H1 (cell line): ENCODE data around the gene TMEM132A. TPM values are rescaled to one million over a fixed set of nuclear protein-coding genes. Genes with fewer than 3 reads are reported as not detected.

Experiments used
- CTCF ChIA-PET: fragments of 300-600 bp; sonication (Branson Sonifier 250); formaldehyde crosslinking; loops from one replicate; lab custom pipeline; 2021; ENCODE audit not compliant: partially characterized antibody; lab: Charles Lee
- POLR2A ChIA-PET: fragments of 300-600 bp; sonication (Branson Sonifier 250); formaldehyde crosslinking; loops from one replicate; lab custom pipeline; 2021; ENCODE audit warnings: inconsistent platforms; ENCODE audit not compliant: partially characterized antibody; lab: Charles Lee
- DNase-seq, 2 experiments: peaks; one replicate each; pipeline versions ENCODE4 v3.0.0 to v3.0.0-alpha.2; 2010 to 2022; ENCODE audit warnings: low spot score in 2 of 2, low read depth in 1 of 2, mixed read lengths in 1 of 2
- FAIRE-seq: peaks from 2 replicates; lab custom pipeline; 2011; peaks lifted over from hg19 to GRCh38; lab: Jason Lieb, UNC
- H2AFZ ChIP-seq: 2 replicates; pipeline ENCODE4 v1.8.1; 2012; ENCODE audit warnings: low read length, inconsistent platforms
- H2AK5ac ChIP-seq: 2 replicates; pipeline ENCODE4 v1.6.1; 2013; ENCODE audit warnings: low read depth, low read length
- H2BK120ac ChIP-seq: replicated peaks from 2 replicates; pipeline ENCODE3; 2013; ENCODE audit warnings: low read depth, low read length, inconsistent platforms
- H2BK12ac ChIP-seq: 2 replicates; pipeline ENCODE4 v1.6.1; 2013; ENCODE audit warnings: low read depth, low read length
- H2BK15ac ChIP-seq: 2 replicates; pipeline ENCODE4 v1.6.1; 2013; ENCODE audit warnings: low read length
- H2BK20ac ChIP-seq: 2 replicates; pipeline ENCODE4 v1.6.1; 2013; ENCODE audit warnings: low read length
- H2BK5ac ChIP-seq: 2 replicates; pipeline ENCODE4 v1.6.1; 2013; ENCODE audit warnings: low read depth, low read length
- H3K14ac ChIP-seq: 2 replicates; pipeline ENCODE4 v1.6.1; 2013; ENCODE audit warnings: inconsistent platforms; ENCODE audit not compliant: insufficient read length
- H3K18ac ChIP-seq: 2 replicates; pipeline ENCODE4 v1.6.1; 2013; ENCODE audit warnings: low read length; ENCODE audit errors: extremely low read depth
- H3K23ac ChIP-seq: 2 replicates; pipeline ENCODE4 v1.6.1; 2013; ENCODE audit warnings: inconsistent platforms; ENCODE audit not compliant: insufficient read length
- H3K23me2 ChIP-seq: 2 replicates; pipeline ENCODE4 v1.6.1; 2013; ENCODE audit warnings: low read depth, low read length
- H3K27ac ChIP-seq: 2 replicates; pipeline ENCODE4 v1.6.1; 2011; ENCODE audit warnings: low read depth, low read length, inconsistent platforms
- H3K27me3 ChIP-seq, 4 experiments: replicated peaks in 1 of 4; 1 replicate in 1 of 4; 2 replicates in 3 of 4; pipeline versions ENCODE4 v1.6.1 to v1.8.1; 2011 to 2013; ENCODE audit warnings: low read length in 3 of 4, mild to moderate bottlenecking in 3 of 4, inconsistent platforms in 2 of 4, mixed read lengths in 2 of 4, moderate library complexity in 1 of 4; ENCODE audit not compliant: control insufficient read depth in 3 of 4, insufficient read depth in 3 of 4; ENCODE audit errors: extremely low read depth in 1 of 4
- H3K36me3 ChIP-seq, 4 experiments: 2 replicates each; pipeline versions ENCODE4 v1.6.1 to v1.8.1; 2011 to 2013; ENCODE audit warnings: mild to moderate bottlenecking in 4 of 4, low read length in 3 of 4, moderate library complexity in 2 of 4, control low read depth in 1 of 4, inconsistent platforms in 1 of 4; ENCODE audit not compliant: insufficient read depth in 4 of 4, control insufficient read depth in 2 of 4
- H3K4ac ChIP-seq: replicated peaks from 2 replicates; pipeline ENCODE3; 2013; ENCODE audit warnings: low read length, low read depth, mixed read lengths, inconsistent platforms; ENCODE audit not compliant: insufficient read length
- H3K4me1 ChIP-seq, 4 experiments: replicated peaks in 1 of 4; 1 replicate in 1 of 4; 2 replicates in 3 of 4; pipeline versions ENCODE4 v1.6.1 to v1.8.1; 2011 to 2013; ENCODE audit warnings: low read length in 3 of 4, inconsistent platforms in 2 of 4, mixed read lengths in 1 of 4; ENCODE audit not compliant: insufficient read depth in 4 of 4, control insufficient read depth in 3 of 4
- H3K4me2 ChIP-seq, 2 experiments: 2 replicates each; pipeline versions ENCODE4 v1.6.1 to v1.8.1; 2011 to 2013; ENCODE audit warnings: low read depth in 2 of 2, low read length in 2 of 2, control low read depth in 1 of 2, inconsistent platforms in 1 of 2, mild to moderate bottlenecking in 1 of 2; ENCODE audit not compliant: insufficient read depth in 1 of 2
- H3K4me3 ChIP-seq, 4 experiments: fragments of 200-600, 300-600 bp in 1 of 4; sonication (generic), shearing (Covaris generic), sonication (Bioruptor Twin) in 1 of 4; 2 replicates each; pipeline versions ENCODE4 v1.5.1 to v1.8.1; 2011 to 2016; ENCODE audit warnings: low read length in 4 of 4, low read depth in 3 of 4, control low read depth in 2 of 4, inconsistent platforms in 2 of 4, mild to moderate bottlenecking in 2 of 4, mixed read lengths in 1 of 4, moderate library complexity in 1 of 4; ENCODE audit not compliant: insufficient read depth in 2 of 4; ENCODE audit errors: extremely low read depth in 1 of 4
- H3K56ac ChIP-seq: replicated peaks from 2 replicates; pipeline ENCODE3; 2013; ENCODE audit warnings: low read depth, mild to moderate bottlenecking, mixed read lengths, low read length, inconsistent platforms; ENCODE audit not compliant: insufficient read length
- H3K79me1 ChIP-seq: 2 replicates; pipeline ENCODE4 v1.6.1; 2013; ENCODE audit warnings: low read depth, low read length, control low read depth
- H3K79me2 ChIP-seq, 2 experiments: 2 replicates each; pipeline versions ENCODE4 v1.6.1 to v1.8.1; 2012 to 2013; ENCODE audit warnings: low read length in 2 of 2, mild to moderate bottlenecking in 2 of 2, inconsistent platforms in 1 of 2; ENCODE audit not compliant: insufficient read depth in 2 of 2, control insufficient read depth in 1 of 2
- H3K9ac ChIP-seq, 4 experiments: replicated peaks in 1 of 4; 1 replicate in 1 of 4; 2 replicates in 3 of 4; pipeline versions ENCODE4 v1.6.1 to v1.8.1; 2011 to 2013; ENCODE audit warnings: low read depth in 3 of 4, low read length in 3 of 4, control low read depth in 2 of 4, mild to moderate bottlenecking in 2 of 4, moderate library complexity in 2 of 4, inconsistent platforms in 1 of 4; ENCODE audit errors: extremely low read depth in 1 of 4
- H3K9me3 ChIP-seq, 2 experiments: 2 replicates each; pipeline versions ENCODE4 v1.6.1 to v1.8.1; 2012 to 2013; ENCODE audit warnings: mild to moderate bottlenecking in 2 of 2, moderate library complexity in 2 of 2, control low read depth in 1 of 2, inconsistent platforms in 1 of 2, low read depth in 1 of 2, low read length in 1 of 2, mixed read lengths in 1 of 2; ENCODE audit not compliant: insufficient read depth in 2 of 2
- H4K20me1 ChIP-seq, 2 experiments: replicated peaks in 1 of 2; 2 replicates each; pipeline versions ENCODE3 to v1.8.1; 2011 to 2013; ENCODE audit warnings: inconsistent platforms in 2 of 2, low read length in 2 of 2, mild to moderate bottlenecking in 1 of 2; ENCODE audit not compliant: insufficient read depth in 2 of 2, control insufficient read depth in 1 of 2
- H4K5ac ChIP-seq: 2 replicates; pipeline ENCODE4 v1.6.1; 2013; ENCODE audit warnings: low read length, low read depth, mixed read lengths, inconsistent platforms; ENCODE audit not compliant: insufficient read length
- H4K8ac ChIP-seq: 2 replicates; pipeline ENCODE4 v1.8.0; 2013; ENCODE audit warnings: mild to moderate bottlenecking, moderate library complexity, low read length, inconsistent platforms; ENCODE audit not compliant: insufficient read depth; ENCODE audit errors: extremely low read depth
- H4K91ac ChIP-seq: replicated peaks from 2 replicates; pipeline ENCODE3; 2013; ENCODE audit warnings: low read length, mixed read lengths, inconsistent platforms; ENCODE audit not compliant: insufficient read length
- POLR2AphosphoS5 ChIP-seq: IDR thresholded peaks from 2 replicates; pipeline ENCODE4 v1.6.1; 2011; ENCODE audit warnings: low read depth, low read length
- WGBS, 2 experiments: shearing (Covaris generic) in 1 of 2; methylation state at CpG; one replicate each; pipeline versions ENCODE4 v1.1.6 to v1.1.7; 2013 to 2015; ENCODE audit warnings: low lambda C conversion rate in 2 of 2, mixed read lengths in 2 of 2, inconsistent platforms in 1 of 2, low coverage in 1 of 2, missing lambda C conversion rate in 1 of 2; ENCODE audit not compliant: insufficient replicate concordance in 2 of 2, insufficient coverage in 1 of 2, insufficient read length in 1 of 2; ENCODE audit errors: extremely low coverage in 1 of 2, missing lambda C conversion rate in 1 of 2; 5-methylcytosine and 5-hydroxymethylcytosine counted together
- polyA plus RNA-seq, 7 experiments: library from polyadenylated mRNA; depleted of rRNA in 3 of 7; stranded (reverse) in 5 of 7; unstranded in 2 of 7; fragments of >200 nt in 5 of 7; fragments of 200-250 nt in 2 of 7; gene quantifications; 1 replicate in 5 of 7; 2 replicates in 1 of 7; 4 replicates in 1 of 7; pipeline versions ENCODE4 v1.2.1 to v1.2.3, GENCODE V29; 2011 to 2013; ENCODE audit warnings: missing spikeins in 2 of 7, mixed read lengths in 2 of 7
- total RNA-seq: library from RNA; stranded (reverse); fragmentation: NEBNext Ultra II Directional; extraction: Animal tissue kit (Norgen Biotek cat#: 25700); gene quantifications from 2 replicates; pipeline ENCODE4 v1.2.1, GENCODE V29; 2021

The TMEM132A gene
- total and polyA plus RNA-seq, 2 of the 8 experiments (the other 6 are each of a cell fraction or from before 2014, with no cell fraction given): 46.6 to 97.9 TPM

DNA sequence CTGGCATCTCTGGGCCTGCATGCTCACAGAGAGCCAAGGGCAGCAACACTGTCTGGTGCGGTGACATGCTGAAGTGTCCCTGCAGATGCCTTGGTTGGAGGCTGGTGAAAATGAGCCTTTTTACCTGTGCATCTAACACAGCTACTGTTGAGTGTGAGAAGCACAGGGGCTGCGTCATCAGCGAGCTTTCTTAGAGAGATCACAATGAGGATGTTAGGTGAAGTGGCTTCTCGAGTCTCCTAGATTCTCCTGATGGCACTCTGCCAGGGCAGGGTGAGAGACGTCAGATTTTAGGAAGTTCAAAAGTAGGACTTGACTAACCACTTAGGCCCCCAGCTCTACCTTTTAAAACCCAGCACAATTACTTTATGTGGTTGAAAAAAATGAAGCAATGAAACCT lies 31.3 kb downstream of the TMEM132A start:
- Histone ChIP-seq H4K91ac (no peak overlapping the region), H4K20me1 (no peaks in the 10 kb centered on the region), H2AFZ (no peak overlapping the region), H3K4me3 (no peak overlapping the region), H2BK12ac (no peak overlapping the region), H3K79me2 (no peaks in the 10 kb centered on the region), H4K8ac (no peak overlapping the region), H3K23ac (no peak overlapping the region), H3K23me2 (peaks cover 15% of the 10 kb centered on the region; the same call in 1 of the 2 replicates), H3K4me2 (no peak overlapping the region), H4K5ac (no peak overlapping the region), H3K36me3 (no peaks in the 10 kb centered on the region), H3K27me3 (peaks cover 0 to 6% (median 4%) of the 10 kb centered on the region in 4 experiments; a peak in 3 of 7 replicates), H3K14ac (no peak overlapping the region), H3K9me3 (no peaks in the 10 kb centered on the region), H2BK20ac (no peak overlapping the region), H2AK5ac (no peak overlapping the region), H3K4me1 (peaks cover 0 to 8% (median 4%) of the 10 kb centered on the region in 4 experiments; a peak in 4 of 7 replicates), H3K18ac (no peak overlapping the region), H2BK120ac (no peak overlapping the region), H2BK15ac (no peak overlapping the region), H3K4ac (no peak overlapping the region), H3K9ac (no peak overlapping the region), H2BK5ac (no peak overlapping the region), H3K27ac (no peak overlapping the region), H3K56ac (no peak overlapping the region), H3K79me1 (no peaks in the 10 kb centered on the region)
- no peak for DNase-seq
- FAIRE-seq: no peak
- POLR2A ChIA-PET: no interaction called here
- CTCF ChIA-PET: interaction anchor here (2.9 kb wide), 1 partner anchor 14 kb away, joined by 11 read pairs; no protein-coding TSS in a partner anchor
- WGBS, 2 experiments: 76% methylated on average over 5 of the region's 5 CpGs; no CpG with 5 or more reads in 1 of the 2 experiments
- TF ChIP-seq POLR2AphosphoS5: no peak
